ENCODE measurements around the gene FOXN4. TPM values are rescaled to one million over a fixed set of nuclear protein-coding genes. Genes with fewer than 3 reads are reported as not detected.
A peak's percentile ranks its signal among the peaks of the same experiment; 100 is the strongest.

The FOXN4 gene
- total and polyA plus RNA-seq, 2 of the 13 experiments (the other 11 are each of a cell fraction or from before 2014, with no cell fraction given) = 0.11 TPM; not detected in 1

- TF ChIP-seq ZNF318 (CRISPR knock-in tag; IDR thresholded peaks at IDR 0.05) (no peak), ETV5 (CRISPR knock-in tag; IDR thresholded peaks at IDR 0.05; ENCODE audit: borderline replicate concordance) (no peak), DMAP1 (CRISPR knock-in tag; IDR thresholded peaks at IDR 0.05) (no peak), NFKBIZ (CRISPR knock-in tag; IDR thresholded peaks at IDR 0.05) (no peak)
These were observed 21.9 kb downstream of the FOXN4 start (continued) for GRCh38 chr12:109287181-109287580.

- intact Hi-C loops (cut with micrococcal nuclease; ENCODE audit: unreplicated experiment) (no loop called here), in situ Hi-C loops (cut with HindIII; ENCODE audit: extremely low pct_ligation_motif_present, low pct_unique_long_range_greater_than_20kb) (no loop called here)
- 46% methylated on average over 3 of the region's 4 CpGs for WGBS (ENCODE audit: low lambda C conversion rate)
- Histone ChIP-seq H3K36me3 (replicated peaks in 1 of 2; ENCODE audit: control insufficient read depth in 1 of 2, insufficient read depth in 2 of 2, low read length in 2 of 2) (no peaks in the 10 kb centered on the region), H3K9me3 (ENCODE audit: low read length) (no peaks in the 10 kb centered on the region), H3K27me3 (ENCODE audit: control insufficient read depth in 1 of 2, insufficient read depth in 2 of 2, low read length in 2 of 2) (peaks cover 0 to 1% of the 10 kb centered on the region in 2 experiments; a peak in 1 of 5 replicates), H3K4me2 (ENCODE audit: low read depth, low read length) (no peak overlapping the region), H2AFZ (ENCODE audit: low read length) (no peak overlapping the region), H3K4me1 (ENCODE audit: insufficient read depth, low read length) (peaks cover 7% of the 10 kb centered on the region), H3K9ac (ENCODE audit: insufficient read depth, low read depth, low read length) (no peak overlapping the region), H3K4me3 (replicated peaks in 1 of 3; ENCODE audit: insufficient read depth in 1 of 3, low read depth in 2 of 3, low read length in 3 of 3) (no peak overlapping the region), H3K79me2 (ENCODE audit: insufficient read depth, low read length) (no peaks in the 10 kb centered on the region), H4K20me1 (ENCODE audit: insufficient read depth, low read length) (no peaks in the 10 kb centered on the region), H3K27ac (ENCODE audit: extremely low read length, insufficient read depth, low read length) (no peak overlapping the region)
- FAIRE-seq = no peak
- no TSS peak for BruUV-seq (replicated peaks)
- TF ChIP-seq GATAD1 (CRISPR knock-in tag; IDR thresholded peaks at IDR 0.05) (no peak), ZFP36 (IDR thresholded peaks at IDR 0.05; ENCODE audit: borderline replicate concordance, low read depth, low read length, partially characterized antibody) (peak; percentile 45)
- POLR2A ChIA-PET = no interaction called here
- CTCF ChIA-PET (ENCODE audit: low intra/inter-chr PET ratio, low total read pairs) = no interaction called here
- no peak for DNase-seq (ENCODE audit: low spot score)
- ATAC-seq = no peak
These were observed 22.4 kb downstream of the FOXN4 start for GRCh38 chr12:109286652-109287051.
